Stimulated activated CD8-positive, alpha-beta memory T cell treated with anti-CD3 and anti-CD28 coated beads, Interleukin-4, amount 100 ng/mL, for 48 hours (primary cell): ENCODE measurements around the gene WDFY4.

ENCODE experiments used
- DNase-seq: peaks from one replicate; pipeline ENCODE4 v3.0.0-alpha.2; 2020

WDFY4 gene

DNA sequence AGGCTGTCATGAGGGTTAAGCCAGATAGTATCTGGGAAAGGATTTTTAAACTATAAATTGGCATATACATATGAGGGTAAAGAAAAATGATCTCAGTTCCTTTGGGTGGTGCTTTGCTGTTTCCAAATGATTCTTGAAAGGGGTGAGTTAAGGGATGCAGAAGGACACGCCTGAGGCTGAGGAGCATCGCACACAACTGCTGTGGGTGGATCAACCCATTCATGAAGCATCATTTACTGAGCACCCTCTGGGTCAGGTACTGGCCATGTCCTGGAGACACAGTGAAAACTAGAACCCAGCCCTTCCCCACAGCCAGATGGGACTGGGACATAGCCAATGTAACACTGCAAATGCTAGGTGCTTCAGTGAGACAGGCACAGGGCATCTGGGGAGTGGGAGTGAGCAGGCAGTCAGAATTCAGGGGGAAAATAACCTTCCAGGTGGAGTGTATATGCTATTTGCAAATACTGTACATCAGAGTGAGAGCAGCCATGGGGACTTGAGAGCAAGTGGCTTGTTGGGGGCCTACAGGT, 112.1 kb downstream of the WDFY4 start:
- DNase-seq = no peak

DNA sequence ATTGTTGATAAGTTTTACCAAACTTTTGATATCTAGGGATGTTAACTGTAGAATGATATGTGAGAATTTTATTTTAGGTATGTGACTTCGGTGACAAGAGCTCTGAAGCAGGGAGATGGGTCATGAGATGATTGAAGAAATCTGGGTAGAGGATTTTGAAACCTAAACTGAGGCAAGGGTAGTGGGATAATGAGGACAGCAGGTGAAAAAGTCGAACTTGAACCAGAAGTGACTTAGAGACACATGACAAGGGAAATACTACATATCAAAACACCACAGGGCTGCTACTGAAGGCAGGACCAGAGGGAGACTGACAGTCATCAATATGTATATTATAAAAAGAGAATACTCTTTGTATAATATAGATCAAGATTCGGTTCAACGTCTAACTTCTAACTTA, 113.2 kb downstream of the WDFY4 start:
- no peak for DNase-seq

DNA sequence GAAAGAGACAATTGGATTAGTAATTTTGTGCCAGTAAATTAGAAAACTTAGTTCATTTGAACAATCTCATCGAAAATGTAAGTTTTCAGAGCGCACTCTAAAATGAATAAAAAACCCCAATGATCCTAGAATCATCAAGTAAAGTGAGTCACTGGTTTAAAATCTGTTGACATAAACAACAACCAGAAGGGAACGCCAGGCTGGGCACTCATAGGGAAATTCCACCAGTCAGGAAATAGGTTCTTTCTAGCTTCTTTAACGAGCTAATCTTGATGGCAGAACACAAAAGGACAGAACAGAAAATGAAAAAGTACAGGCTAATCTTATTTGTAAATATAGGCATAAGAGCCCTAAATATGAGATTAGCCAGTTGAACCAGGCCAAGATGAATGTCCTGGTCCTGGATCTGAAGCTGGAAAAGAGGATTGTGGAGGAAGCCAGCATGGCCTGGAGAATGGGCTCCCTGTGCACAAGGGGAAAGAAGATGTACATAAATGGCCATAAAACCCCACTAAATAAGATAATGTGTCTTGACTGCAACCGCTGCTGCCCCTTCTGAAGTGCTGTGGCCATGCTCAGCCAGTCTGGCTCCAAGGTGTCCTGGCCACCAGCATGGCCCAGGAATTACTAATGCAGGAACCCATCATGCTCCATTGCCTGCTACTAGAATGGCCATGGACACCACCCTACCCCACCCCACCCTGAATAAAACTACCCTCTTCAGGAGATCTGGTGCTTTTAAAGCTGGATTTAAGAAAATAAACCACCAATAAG, 114.0 kb downstream of the WDFY4 start:
- no peak for DNase-seq

DNA sequence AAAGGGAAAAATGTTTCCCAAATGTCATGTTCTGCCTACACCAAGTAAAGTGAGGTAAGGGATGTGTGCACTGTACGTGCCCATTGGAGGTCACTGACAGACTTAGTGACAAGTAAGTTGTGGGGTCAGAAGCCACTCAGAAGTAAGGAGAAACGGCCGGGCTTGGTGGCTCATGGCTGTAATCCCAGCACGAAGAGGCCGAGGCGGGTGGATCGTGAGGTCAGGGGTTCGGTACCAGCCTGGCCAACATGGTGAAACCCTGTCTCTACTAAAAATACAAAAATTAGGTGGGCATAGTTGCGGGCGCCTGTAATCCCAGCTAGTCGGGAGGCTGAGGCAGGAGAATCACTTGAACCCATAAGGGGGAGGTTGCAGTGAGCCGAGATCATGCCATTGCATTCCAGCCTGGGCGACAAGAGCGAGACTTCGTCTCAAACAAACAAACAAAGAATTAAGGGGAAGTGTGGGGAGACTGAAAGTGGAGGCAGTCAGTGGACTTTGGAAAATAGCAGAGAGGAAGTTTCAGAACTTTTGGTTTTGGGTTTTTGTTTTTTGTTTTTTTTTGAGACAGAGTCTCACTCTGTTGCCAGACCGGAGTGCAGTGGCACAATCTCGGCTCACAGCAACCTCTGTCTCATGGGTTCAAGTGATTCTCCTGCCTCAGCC, 114.8 kb downstream of the WDFY4 start:
- DNase-seq = no peak

DNA sequence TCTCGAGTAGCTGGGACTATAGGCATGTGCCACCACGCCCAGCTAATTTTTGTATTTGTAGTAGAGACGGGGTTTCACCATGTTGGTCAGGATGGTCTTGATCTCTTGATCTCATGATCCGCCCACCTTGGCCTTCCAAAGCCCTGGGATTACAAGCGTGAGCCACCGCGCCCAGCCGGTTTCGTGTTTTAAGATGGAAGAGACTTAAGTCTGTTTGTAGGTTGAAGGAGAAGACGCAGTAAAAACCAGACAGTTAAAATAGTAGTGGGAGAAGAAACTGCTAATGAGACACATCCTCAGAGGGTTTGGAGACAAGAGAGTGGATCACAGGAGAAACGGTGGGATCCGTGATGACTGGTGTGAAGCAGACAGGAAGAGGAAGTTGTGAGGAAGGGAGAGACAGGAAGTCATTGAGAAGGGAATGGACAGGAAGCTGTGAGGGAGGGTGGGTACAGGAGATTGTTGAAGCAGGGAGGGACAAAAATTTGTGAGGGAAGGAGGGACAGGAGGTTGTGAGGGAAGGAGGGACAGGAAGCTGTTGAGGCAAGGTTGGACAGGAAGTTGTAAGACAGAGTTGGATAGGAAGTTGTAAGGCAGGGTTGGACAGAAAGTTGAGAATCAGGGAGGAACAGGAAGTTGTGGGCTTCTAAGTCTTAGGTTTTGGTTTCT, 115.5 kb downstream of the WDFY4 start:
- no peak for DNase-seq

DNA sequence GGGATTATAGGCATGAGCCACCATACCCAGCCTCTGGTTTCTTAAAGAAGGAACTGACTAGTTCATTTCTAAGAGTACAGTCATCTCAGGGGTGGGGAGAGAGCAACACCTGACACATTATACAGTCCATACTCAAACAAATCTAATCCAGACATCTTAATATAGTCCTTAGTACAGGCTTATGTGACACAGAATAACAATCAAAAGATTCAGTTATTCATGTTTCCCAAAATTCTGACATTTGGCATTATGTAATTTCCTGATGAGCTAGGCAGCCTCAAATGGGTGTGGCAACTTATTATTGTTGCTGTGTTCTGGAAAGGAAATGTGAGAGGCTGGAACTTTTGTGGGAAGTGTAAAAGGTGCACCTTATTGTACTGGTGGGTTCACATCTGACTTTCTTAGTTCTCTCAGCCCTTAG, 116.3 kb downstream of the WDFY4 start:
- no peak for DNase-seq

DNA sequence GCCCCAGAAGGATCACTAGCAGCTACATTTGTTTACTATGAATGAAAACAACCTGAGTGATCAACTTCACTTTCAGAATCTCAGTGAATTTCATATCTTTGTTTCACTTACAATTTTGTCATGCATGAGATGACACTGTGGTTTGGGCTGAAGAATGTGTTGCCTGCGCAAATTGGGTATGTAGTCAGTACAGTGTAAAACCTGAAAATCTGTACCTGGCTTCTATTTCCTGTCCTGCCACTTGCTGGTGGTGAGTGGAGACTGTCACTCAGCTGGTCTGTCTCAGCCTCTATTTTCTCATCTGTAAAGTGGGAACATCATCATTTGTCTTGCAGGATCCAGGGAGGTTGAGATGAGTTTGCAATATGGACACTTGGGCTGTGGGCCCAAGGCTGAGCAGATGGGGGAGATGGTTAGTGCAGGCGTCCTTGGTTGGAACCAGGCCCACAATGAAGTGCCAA, 118.0 kb downstream of the WDFY4 start:
- DNase-seq = no peak

DNA sequence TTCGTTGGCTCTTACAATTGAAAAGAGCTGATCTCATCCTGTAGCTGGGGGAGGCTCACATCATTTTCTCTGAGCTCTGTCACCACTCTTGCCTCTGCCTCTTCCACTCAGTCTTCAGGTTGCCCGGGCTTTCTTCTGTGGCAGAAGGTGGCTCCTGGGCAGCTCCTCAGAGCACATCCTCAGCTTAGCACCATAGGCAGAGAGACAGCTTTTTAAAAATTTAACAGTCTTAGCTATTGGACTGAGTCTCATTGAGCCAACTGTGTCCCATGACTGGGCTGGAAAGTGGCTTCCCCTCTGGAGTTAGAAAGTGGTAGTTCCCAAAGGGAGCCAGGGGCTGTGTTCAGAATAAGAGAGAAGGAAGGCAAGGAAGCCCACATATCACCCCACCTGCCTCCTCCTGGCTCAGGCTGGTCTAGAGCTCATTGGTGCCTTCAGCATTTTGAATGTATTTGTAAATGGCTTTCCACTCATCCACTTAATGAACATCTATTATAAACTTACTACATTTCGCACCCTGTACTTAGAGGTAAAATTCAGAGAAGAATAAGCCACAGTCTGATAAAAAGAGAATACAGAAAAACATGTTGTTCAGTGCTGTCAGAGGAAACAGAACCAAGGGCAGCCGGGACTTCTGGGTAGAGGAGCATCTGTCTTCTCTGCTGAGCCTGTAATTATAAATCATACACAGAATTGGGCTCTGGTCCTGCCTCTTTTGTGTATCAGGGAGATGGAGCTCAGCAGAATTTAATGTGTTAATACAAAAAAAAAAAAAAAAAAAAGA, 119.3 kb downstream of the WDFY4 start:
- no peak for DNase-seq

DNA sequence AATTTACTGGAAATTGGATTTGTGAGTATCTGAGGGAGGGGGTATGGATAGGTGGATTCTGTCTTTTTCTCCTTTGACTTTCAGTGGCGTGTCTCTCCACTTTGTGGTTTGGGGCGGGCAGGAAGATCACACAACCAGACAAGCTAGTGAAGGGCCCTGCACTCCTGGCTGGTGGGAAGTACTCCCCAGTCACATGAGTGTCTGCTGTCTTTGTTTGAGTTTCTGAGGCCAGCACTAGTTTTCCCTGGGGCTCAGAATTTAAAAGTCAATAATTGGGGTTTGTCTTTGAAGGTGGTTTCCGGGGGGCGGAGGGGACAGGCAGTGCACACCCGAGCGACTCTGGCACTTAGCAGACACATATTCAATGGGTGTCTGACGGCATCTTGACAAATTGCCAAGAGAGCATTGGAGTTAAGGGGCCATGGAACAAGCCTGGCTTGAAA, 120.1 kb downstream of the WDFY4 start:
- DNase-seq = no peak

DNA sequence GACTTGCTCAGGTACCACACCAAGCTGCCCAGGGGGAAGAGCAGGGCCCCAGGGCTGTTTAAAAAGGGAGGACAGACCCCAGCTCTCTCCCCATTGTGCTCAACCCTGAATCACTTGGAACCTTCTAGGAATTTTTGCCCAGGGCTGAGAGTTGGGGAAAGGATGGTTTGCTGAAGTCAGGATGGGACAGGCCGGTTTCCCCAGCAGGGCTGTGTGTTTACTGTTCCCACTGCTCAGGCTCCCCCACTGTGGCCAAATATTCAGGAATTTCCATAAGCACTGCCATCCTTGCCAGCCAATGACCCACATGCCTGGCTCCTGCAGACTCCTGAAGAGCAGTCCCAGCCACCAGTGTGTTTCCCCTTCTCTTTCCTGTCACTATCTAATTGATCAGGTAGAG, 120.7 kb downstream of the WDFY4 start:
- DNase-seq = no peak

DNA sequence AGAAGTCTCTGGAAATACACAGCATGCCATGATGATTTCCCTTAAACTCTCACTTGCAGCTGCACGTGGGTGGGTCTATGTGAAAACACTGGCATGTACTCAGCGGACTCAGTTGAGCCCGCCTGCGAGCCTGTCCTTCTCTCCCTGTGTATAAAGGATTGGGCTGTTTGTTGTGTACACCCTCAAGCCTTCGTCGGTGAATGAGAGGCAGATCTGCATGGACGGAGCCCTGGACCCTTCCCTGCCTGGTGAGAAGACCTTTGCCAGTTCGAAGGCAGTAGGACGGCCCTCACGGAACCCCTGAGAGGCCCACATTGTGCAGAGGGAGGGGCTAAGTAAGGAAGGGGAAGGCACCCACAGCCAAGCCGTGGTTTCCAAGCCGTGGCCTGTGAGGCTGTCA, 121.2 kb downstream of the WDFY4 start:
- no peak for DNase-seq

DNA sequence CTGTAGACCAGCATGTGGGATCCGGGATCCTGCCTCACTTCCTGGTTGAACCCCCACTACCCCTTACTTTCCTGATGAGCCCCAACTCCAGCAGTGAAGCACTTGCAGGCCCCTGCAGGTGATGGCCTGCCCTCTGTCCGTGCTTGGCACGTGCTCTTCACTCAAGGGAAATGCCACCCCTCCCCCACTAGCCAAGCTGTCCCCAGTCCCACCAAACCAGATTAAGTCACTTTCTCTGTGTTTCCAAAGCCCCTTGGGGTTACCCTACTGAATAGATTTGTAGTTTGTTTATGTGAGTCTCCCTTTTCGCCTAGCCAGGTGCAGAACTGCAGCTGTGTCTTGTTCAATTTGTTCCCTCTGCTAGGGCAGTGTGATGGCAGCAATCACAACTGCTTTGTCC, 121.7 kb downstream of the WDFY4 start:
- DNase-seq = no peak

DNA sequence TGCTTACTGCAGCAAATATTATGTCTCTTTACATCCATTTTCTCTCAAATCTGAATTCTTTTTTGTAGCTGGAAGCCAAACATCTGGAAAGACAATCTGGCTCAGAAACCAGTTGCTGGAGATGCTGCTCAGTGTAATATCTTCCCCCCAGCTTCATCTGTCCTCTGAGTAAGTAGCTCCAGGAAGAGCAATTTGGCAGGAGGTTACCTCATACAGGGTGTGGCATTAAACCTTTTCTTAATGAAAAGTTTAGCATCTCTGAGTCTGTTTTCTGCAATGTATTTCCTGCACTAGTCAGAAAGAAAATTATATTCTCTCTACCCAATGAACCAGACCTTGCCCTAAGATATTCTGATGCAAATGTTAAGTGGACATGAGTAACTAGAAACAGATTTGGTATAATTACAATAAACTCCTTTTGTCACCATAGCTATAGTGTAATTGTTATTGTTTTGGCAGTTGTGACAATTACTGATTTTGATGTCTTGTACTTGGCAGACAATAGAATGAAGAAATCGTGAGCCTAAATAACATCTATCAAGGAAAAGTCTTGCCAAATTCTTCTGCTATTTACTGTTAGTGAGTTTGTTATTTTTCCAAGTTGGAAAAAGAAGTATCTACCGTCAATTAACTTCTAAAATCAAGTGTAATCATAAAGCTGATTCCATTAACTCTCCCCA, 123.3 kb downstream of the WDFY4 start:
- DNase-seq = no peak

DNA sequence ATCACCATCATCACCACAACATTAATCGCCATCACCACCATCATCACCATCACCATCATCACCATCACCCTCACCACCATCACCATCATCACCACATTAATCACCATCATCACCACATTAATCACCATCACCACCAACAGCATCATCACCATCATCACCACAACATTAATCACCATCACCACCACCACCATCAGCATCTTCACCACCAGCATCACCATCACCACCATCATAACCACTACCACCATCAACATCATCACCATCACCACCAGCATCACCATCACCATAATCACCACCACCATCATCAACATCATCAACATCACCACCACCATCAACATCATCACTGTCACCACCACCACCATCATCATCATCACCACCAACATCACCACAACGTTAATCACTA, 124.6 kb downstream of the WDFY4 start:
- DNase-seq = no peak

DNA sequence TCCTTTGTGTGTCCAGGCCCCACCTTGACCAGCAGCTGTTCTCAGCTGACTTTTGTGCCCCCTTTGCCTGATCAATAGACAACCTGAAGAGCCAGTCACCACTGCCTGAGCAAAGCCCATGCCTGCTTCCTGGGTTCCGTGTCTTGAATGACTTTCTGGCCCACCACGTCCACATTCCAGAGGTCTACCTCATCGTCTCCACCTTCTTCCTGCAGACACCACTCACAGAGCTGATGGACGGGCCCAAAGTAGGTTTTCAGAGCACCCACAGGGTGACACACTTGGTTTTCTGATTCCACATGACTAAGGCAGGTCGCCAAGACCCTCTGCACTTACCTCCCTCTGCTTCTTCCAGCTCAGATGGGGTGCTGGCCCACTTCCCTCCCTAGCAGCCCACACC, 126.8 kb downstream of the WDFY4 start:
- no peak for DNase-seq

DNA sequence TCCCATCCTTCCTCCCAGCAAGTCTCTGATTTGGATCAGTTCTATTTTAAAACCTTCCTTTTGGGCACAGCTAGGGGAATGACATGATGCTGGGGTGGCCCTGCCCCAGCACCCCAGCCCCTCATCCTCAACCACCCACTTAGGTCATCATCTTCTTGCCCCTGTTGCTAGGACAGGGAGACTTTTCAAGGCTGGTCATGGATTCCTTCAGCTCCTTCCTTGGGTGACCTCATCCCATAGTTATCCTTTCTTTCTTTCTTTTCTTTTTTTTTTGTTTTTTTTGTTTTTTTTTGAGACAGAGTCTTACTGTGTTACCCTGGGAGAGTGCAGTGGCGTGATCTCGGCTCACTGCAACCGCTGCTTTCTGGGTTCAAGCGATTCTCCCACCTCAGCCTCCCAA, 127.2 kb downstream of the WDFY4 start:
- DNase-seq = no peak

DNA sequence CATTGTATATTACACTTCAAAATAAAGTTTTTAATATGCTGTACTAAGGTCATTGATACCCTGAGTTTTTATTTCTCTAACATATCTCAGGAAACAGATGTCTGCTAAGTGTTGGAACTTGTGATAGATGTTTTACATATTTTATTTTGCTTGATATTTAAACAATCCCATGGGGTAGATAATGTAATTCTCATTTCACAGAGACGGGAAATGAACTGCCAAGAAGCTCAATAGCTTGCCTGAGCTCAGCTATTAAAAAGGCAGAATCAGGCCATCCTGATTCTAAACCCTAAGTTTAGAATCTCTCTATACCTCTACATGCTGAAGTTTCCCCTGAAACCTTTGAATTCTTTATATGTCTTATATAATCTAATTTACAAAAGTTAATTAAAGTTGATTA, 128.6 kb downstream of the WDFY4 start:
- DNase-seq = no peak

DNA sequence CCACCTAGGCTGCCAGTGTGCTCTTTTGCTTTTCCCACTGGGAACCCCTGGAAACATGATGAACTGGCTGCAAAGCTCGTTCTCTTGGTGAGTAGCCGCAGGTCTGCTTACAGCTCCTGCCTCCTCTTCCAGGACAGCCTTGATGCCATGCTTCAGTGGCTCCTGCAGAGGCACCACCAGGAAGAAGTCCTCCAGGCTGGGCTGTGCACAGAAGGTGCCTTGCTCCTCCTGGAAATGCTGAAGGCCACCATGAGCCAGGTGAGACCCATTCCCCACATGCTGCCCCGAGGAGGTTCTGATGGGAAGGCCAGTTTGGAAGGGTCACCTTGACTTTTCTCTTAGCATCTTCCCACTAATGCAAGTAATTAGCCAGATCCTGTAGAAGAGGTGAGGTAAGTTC, 129.2 kb downstream of the WDFY4 start:
- no peak for DNase-seq

DNA sequence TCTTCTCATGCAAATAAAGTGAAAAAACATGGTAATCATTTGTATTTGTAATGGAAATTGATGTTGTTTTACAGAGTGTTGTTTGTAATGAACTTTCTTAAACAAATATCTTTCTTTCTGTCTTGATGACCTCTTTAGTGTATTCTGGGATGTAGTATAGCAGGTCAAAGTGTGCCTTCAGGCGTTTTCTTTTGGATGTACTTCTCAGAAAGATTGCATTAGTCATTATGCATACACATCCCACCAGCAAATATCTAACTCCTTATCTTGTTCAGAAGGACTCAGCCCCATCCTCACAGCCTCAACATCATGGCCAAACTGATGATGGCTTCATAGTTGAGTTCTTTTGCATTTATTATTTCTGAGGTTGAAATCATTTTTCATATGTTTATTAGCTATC, 130.3 kb downstream of the WDFY4 start:
- no peak for DNase-seq

DNA sequence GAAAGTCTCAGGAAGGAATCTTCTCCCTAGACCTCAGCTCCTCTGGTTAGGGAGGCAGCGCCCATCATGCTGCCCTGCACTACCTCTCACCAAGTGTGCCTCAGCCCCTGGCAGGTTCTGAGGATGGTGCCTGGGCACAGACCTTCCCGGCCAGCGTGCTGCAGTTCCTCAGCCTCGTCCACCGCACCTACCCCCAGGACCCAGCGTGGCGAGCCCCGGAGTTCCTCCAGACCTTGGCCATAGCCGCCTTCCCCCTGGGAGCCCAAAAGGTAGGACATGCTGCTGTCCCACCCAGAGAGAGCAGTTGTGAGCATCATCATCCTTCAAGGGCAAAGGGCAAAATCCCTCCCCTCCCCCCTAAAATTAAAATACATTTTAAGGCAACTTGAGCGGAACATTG, 132.5 kb downstream of the WDFY4 start:
- DNase-seq = no peak

DNA sequence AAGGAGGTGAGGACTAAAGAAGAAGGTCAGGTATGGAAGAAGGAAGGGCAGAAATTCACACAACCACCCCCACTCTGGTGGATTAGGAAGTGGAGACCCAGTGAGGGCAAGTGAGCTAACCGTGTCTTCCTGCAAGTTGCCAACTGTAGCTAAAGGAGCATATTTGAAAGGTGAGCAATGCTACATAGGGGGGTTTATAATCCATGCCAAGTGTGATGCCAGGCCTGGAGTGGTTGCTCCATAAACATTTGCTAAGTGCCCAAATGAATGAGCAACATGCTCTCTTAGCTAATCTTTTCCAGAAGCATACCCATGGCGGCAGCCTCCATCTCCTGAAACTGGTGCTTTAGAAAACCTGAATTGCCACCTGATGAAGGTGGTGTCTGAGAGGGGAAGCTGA, 133.4 kb downstream of the WDFY4 start:
- no peak for DNase-seq

DNA sequence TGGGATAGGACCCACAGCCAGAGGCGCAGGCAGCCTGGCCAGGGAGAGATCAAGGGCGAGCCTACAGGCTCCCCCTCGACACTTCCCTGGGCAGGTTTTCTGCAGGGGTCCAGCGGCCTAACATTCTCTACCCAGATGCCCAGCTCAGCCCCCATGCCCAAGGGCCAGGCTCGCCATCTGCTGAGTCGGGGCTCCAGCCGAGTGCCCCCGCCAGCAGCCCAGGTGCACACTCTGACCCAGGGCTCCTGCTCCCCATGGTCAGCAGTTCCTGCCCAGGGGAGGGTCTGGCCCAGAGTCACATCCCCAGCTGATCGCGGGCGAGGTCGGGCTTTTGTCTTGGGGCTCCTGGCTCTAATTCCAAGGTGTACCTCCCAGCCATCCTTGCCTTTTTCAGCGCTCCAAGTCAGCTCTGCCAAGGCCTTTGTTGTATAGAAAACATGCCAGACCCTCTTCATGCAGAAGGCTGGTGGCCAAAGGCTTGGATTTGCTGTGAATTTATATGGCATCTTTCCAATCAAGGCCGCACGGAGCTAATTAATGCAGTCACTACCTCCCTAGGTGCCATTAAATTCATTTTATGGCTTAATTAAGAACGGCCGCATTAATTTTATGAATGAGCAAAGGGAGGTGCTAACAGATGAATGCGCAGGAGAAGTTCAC, 134.3 kb downstream of the WDFY4 start:
- DNase-seq = no peak
